ENCODE results near the gene LSM14B.
A peak's percentile ranks its signal among the peaks of the same experiment; 100 is the strongest.
"Not testable (repeated sequence)": the region's sequence is repeated elsewhere in the genome, so short reads cannot be mapped to it uniquely, and the experiment has no call there.

Gene LSM14B

GRCh38 chr20:62112368-62112767 is 9.9 kb upstream of the LSM14B start:
- DNase-seq (ENCODE audit: low read depth in 2 of 2, low spot score in 1 of 2): no peak

DNA sequence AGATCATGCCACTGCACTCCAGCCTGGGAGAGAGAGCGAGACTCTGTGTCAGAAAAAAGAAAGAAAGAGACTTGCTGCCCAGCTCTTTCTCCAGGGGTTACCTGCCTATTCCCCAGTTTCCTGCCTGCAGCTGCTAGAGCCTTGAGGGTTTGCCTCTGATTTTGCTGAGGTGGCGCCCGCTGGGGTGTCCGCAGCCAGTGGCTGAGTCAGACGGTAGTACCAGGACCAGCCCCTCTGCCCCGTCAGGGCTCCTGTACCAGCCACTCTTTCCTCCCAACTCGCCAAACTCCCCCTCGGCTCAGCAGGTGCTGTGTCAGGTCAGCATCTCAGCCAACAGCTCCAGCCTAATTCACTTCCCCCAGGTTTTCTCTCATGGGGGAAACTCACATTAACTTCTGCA is 7.4 kb upstream of the LSM14B start:
- DNase-seq (ENCODE audit: low read depth in 2 of 2, low spot score in 1 of 2): no peak

DNA sequence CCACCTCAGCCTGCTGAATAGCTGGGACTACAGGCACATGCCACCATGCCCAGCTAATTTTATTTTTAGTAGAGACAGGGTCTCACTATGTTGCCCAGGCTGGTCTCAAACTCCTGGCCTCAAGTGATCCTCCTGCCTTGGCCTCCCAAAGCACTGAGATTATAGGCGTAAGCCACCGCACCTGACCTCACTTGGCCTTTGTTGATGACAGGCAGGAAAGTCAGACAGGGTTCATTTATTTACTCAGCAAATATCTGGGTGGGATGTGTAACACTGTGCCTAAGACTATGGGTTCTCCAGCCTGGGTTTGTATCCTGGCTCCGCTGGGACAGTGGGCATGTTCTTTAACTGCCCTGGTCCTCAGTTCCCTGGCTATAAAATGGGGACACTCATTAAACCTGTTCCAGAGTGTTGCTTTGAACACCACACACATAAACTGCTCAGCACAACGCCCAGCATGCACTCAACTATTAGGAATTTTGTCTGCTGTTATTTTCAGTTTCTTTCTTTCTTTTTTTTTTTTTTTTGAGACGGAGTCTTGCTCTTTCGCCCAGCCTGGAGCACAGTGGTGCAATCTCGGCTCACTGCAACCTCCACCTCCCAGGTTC is 6.4 kb upstream of the LSM14B start:
- not testable (repeated sequence) for DNase-seq (ENCODE audit: low read depth in 2 of 2, low spot score in 1 of 2)

GRCh38 chr20:62116558-62117361 is 5.5 kb upstream of the LSM14B start:
- DNase-seq (ENCODE audit: low read depth in 2 of 2, low spot score in 1 of 2): no peak

DNA sequence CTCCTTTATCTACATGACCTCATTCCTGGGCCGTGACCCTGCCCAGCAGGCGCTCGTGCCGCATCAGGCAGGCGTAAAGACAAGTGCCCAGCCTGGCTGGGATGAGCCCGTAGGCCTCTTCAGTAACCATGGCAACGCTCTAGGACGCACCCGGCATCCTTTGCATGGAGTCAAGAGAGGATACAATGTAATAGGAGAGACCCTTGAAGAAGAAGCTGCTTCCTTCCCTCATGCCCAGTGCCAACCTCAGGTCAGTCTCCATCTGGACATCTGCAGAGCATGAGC is 5.0 kb upstream of the LSM14B start:
- DNase-seq (ENCODE audit: low read depth in 2 of 2, low spot score in 1 of 2): no peak

DNA sequence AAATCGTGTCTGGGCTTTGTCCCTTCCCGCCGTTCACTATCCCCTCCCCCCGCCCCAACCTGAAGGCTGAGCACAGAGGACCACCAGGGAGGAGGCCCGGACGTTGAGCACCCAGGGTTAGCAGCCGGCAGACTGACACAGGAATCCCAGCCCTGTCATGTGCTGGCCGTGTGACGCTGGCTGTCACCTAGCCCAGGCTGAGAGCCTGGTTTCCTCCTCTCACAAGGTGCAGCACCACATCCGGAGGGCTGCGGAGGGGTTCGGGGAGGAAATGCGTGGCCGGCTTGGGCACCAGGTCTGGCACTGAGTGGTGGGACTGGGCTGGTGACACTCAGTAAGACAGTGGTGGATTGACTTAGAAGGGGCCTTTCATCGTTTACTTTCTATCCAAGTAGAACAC is 4.6 kb upstream of the LSM14B start:
- peak; percentile 41 to 60 for DNase-seq (ENCODE audit: low read depth in 2 of 2, low spot score in 1 of 2)

DNA sequence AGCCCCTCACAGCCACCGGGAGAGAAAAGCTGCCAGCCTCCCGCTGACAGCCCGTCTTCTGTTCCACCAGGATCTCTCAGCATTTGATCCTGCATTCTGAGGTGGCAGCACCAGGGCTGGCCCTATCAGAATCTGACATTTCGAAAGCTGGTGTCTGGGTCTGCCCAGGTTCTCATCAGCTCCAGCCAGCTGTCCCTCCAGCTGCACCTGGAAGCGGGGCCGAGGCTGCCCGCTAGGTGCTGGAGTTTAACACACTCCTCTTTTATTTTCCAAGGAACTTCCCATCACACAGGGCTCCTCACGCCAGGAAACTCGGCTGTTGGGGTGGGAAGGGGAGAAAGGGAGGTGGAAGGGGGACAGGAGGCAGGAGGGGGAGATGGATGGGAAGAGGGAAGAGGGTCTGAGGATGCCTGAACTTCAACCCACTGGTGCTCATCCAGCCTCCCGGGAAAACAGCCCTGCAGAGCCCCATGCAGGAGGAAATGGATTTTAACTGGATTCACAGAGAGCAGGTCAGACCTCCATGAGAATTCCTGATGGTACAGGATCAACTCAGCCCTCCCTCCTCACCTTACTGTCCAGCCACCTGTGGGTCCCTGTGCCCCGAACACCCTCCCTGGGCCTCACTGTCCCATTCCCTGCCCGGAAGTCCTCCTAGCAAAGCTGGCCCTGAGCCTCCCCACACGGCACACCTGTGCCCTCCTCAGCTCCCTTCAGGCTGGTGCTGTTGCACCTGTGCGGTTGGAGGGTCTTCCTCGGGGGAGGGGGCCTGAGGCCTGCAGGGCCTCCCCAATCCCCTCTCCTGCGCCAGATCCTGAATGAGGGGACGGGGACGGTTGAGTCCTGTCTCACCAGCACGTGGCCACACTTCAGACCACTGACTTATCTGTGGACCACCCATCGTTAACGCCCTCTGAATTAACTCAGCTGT is 3.9 kb upstream of the LSM14B start:
- no peak for DNase-seq (ENCODE audit: low read depth in 2 of 2, low spot score in 1 of 2)

DNA sequence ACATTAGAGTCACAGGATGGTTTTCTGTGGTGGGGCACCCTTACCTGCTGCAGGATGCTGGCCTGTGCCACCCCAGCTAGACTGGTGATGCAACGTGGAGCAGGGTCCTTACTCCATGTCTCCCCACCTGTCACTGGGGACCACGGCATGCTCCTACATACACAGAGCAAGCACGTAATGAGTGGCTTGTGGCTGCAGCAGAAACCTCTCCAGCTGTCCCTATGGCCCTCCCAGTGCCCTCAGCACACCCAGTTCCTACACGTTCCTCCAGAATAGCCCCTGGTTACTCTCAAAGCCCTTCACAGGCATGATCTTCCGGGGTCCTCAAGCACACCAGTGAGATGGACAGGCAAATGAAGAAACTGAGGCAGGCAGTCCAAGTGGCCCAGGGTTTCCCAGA is 3.2 kb upstream of the LSM14B start:
- DNase-seq (ENCODE audit: low read depth in 2 of 2, low spot score in 1 of 2): no peak

GRCh38 chr20:62119591-62120364 is 2.5 kb upstream of the LSM14B start:
- DNase-seq (ENCODE audit: low read depth in 2 of 2, low spot score in 1 of 2): no peak

- DNase-seq (ENCODE audit: low read depth in 2 of 2, low spot score in 1 of 2): no peak
These were observed 1.9 kb upstream of the LSM14B start for GRCh38 chr20:62120365-62120762.

DNA sequence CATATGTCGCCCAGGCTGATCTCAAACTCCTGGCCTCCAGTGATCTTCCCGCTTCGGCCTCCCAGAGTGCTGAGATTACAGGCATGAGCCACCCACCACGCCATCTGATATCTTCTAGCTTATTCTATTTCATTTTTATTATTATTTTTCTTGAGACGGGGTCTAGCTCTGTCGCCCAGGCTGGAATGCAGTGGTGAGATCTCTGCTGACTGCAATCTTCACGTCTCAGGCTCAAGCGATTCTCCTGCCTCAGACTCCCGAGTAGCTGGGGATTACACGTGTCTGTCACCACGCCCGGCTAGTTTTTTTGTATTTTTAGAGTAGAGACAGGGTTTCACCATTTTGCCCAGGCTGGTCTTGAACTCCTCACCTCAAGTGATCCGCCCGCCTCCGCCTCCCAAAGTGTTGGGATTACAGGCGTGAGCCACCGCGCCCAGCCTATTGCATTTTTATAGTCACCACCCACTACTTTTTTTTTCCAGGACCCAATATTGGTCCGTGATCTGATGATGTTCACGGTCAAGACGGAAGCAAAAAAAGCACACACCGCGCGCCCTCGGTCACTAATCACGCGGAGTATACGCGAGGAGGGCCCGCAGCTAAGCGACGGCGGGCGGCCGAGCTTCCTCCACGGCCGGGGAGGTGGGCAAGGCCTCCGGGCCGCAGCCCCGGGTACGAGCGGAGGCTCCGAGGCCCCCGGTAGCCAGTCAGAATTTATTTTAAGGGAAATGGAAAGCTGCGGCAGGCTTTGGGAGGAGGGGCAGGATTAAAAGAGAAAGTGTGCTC is 1.1 kb upstream of the LSM14B start:
- DNase-seq (ENCODE audit: low read depth in 2 of 2, low spot score in 1 of 2): no peak

GRCh38 chr20:62122654-62123449 is 577 bp downstream of the LSM14B start:
- DNase-seq (ENCODE audit: low read depth in 2 of 2, low spot score in 1 of 2): no peak

DNA sequence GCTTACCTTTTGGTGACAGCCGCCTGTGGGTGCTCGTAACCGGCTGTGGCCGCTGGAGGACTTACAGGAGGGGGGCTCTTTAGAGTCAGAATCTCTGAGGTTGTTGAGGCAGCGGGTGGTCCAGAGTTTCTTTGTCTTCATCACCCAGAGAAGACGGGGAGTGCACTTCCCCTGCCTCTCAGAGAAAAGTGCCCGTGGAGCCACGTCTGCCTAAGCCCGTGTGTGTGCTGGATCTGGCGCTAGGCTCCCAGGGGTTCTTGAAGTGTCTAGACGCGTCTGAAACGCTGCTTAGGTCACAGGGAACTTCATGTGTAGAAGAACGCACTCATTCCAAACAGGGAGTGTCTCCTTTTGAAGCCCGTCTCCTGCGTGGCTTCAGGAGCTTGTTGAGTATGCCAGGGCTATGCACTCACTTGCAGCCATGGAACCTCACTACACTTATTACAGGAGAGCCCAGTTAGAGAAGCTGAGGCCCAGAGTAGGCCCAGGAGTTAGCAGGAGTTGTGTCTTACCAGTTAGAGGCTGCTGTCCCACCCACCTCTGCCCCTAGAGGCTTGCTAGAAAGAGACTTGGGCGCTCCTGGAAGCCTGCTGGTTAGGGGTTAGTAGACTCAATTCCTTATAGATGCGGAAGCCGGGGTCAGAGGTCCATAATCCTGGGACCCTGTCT is 1.3 kb downstream of the LSM14B start:
- no peak for DNase-seq (ENCODE audit: low read depth in 2 of 2, low spot score in 1 of 2)

- no peak for DNase-seq (ENCODE audit: low read depth in 2 of 2, low spot score in 1 of 2)
These were observed 3.9 kb downstream of the LSM14B start for GRCh38 chr20:62126141-62126540.

DNA sequence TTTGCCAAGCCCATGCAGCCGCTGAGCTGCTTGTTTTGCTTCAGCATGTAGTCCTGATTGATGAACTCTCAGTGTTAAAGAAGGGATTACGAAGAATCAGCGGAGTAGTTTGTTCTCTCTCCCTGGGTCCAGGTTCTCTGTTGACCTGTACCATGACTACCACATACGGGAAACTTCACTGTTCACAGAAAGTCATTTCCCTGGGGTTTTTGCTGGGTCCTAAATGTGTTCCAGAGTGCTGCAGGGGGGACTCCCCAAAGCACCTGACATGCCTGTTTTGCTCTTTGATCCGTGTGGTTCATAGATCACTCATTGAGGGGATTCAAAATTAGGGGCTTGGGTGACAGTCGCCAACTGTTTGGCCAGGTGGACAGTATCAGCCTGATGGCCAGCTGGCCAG is 5.5 kb downstream of the LSM14B start:
- no peak for DNase-seq (ENCODE audit: low read depth in 2 of 2, low spot score in 1 of 2)

DNA sequence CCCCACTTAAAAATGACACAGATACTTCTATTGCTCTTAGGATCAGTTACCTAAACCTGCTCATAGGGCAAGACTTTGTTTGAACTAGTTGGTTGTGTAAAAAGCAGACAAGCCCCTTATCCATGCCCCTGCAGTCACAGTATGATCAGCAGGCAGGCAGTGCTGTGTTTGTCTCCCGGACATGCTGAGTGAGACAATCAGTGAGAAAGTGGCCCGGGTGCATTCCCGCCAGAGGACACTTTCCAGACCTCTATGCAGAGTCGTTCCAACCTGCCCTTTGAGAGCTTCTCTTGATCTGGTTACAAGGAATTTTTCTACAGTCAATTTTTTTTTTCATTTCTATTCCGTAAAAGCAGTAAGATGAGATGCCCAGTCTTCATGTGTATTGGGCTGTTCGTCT is 6.2 kb downstream of the LSM14B start:
- DNase-seq (ENCODE audit: low read depth in 2 of 2, low spot score in 1 of 2): no peak

DNA sequence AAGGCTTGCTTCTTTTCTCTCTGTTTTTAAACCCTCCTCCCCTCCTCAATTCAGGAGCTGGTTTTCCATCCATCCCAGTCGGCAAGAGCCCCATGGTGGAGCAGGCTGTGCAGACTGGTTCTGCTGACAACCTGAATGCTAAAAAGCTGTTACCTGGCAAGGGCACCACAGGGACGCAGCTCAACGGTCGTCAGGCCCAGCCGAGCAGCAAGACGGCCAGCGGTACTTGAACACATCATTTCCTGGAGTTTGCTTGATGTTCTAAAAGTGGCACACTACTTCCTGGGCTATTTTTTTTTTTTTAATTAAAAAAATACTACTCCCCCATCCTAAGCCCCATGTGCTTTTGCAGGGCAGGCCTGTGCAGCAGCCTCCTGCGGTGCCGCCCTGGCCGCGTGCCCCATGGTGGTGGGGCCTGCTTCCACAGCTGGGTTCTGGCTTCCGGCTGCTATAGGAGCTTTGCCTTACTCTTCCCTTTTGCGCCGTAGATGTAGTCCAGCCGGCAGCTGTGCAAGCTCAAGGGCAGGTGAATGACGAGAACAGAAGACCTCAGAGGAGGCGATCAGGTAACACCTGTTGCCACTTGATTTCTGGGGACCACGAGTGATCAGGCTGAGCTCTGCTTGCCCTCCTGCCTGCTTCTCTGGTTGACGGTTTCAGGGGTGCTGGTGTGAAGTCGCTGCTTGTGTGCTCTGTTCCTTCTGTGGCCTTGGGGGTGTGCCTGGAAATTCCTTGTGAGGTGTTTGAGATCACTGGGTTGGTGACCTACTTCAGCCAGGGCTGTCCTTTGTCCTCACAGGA is 7.7 kb downstream of the LSM14B start:
- DNase-seq (ENCODE audit: low read depth in 2 of 2, low spot score in 1 of 2): no peak

DNA sequence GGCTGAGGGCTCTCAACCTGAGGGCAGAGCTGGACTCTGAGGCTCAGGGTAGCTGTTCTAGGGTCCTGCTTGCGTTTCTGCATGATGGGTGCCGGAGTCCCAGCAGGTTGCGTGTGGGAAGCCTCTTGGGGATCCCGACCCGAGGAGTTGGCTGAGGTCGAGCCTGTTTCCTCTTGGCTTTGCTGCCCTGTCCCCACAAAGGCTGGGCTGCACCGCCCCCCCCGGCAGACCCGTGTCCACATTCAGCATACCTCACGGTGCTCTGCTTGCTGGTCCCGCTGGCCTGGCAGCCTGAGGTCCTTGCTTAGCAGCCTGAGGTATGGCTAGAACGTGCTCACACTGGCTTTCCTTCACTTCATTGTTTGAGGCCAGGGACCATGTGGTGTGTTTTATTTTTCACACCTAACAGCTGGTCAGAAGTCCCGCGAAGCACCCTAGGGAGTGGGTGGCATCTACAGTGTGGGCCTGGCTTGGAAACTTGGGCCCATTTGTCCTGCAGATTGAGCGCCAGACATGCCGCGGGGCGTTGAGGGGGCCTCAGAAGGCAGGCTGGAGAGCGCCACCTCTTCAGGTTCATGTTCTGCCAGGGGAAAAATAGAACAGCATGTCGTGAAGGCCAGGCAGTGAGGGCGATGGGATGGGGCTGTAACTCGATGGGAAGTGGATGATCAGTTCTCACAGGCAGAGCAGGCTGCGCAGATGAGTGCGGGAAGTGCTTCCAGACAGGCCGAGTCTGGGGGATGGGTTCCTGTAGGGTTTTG is 9.5 kb downstream of the LSM14B start:
- DNase-seq (ENCODE audit: low read depth in 2 of 2, low spot score in 1 of 2): no peak

Measured in stimulated activated CD8-positive, alpha-beta memory T cell treated with anti-CD3 and anti-CD28 coated beads, Interleukin-4, amount 100 ng/mL, for 4 hours (primary cell).